ENCODE results near the gene RAD9B.
"Not testable (repeated sequence)": the region's sequence is repeated elsewhere in the genome, so short reads cannot be mapped to it uniquely, and the experiment has no call there.

Gene RAD9B

DNA sequence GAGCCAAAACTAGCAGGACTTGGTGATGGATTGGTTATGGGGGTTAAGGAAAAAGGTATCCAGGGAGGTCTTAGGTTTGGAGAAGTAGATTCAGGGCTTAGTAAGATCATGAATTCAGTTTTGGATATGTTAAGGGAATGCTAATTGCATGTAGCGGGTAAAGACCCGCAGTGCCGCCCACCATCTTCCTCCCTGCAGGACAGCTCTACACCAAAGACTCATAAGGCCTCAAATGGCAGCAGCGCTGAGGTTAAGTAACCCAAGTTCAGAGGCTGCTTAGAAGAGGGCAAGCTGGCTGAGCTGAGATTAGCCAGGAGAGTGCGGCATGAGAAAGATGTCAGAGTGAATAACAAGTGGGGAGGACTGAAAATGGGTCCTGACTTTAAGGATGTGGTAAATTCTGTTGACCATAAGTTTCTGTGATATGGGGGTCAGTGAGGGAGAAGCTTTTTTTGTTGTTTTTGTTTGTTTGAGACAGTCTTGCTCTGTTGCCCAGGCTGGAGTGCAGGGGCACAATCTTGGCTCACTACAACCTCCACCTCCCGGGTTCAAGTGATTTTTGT, 26.2 kb downstream of the RAD9B start:
- no peak for DNase-seq
- ATAC-seq: no peak

DNA sequence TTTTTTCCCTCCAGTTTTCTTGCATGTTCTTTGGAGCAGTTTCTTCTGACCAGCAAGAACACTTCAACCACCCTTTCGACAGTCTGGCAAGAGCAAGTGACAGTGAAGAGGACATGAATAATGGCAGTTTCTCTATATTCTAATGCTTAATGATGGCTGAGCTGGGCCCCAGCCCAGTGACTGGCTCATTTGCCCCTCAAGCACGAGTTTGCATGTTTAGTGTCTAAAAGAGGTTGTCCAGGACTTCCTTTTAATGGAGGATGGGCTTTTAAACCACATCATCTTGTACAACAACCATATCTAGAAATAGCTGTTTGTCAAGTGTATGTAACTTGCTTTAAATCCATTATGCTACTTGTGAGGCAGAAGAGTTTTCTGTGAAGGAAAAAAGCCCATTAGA, 28.4 kb downstream of the RAD9B start:
- ATAC-seq (no peak), DNase-seq (no peak)

DNA sequence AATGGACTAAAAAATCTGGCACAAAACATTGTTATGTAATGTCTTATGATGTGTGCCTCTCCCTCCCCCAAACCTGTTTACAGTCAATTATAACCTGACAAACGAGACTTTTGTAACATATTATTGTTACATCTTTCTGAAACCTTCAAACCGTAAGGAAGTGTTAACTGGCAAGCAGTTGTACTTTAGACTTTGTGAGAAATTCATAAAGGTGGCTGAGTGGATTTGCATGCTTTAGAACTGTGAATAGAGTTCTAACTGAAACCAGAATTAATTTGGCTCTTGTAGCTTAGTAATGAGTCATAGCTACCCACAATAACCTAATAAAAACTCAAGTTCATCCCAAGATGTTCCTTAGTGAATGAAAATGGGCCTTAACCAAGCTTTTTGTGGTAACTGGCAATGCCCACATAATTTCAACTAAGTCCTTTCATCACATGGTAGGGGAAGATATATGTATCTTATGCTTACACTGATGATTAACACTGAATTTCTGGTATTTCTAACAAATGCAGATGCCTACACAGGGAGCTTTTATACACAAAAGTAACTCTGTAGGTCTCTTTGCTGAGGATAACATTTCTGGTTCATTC, 29.7 kb downstream of the RAD9B start:
- DNase-seq: no peak
- peak; percentile 78 for ATAC-seq

DNA sequence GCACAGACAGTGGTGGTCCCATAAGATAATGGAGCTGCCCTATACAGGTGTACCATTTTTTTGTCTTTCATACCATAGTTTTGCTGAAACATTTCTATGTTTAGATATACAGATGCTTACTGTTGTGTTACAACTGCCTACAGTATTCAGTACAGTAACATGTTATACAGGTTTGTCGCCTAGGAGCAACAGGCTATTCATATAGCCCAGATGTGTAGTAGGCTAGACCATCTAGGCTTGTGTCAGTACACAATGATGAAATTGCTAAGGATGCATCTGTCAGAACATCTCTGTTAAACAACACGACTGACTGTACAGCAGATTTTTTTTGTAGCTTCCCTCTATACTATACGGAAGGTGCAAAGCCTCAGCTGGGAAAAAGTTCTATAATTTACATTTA, 30.5 kb downstream of the RAD9B start:
- DNase-seq (no peak), ATAC-seq (no peak)

DNA sequence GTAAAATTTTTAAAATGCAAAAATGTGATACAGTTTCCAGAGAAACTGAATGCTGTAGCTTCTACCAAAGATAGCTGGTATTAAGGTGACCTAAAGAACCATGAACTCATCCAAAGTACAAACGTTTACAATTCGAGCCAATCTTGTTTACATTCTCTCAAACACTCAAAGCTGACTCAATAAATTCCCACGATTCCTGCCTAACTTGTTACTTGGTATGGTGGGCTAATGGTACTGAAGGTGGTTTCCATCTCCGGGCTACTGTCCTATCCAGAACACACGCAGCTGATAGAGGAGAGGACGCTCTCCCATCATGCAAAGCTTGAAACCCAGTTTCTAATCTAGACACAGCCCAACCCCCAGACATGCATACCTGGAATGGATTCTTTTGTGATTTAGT, 31.5 kb downstream of the RAD9B start:
- DNase-seq (no peak), ATAC-seq (no peak)

DNA sequence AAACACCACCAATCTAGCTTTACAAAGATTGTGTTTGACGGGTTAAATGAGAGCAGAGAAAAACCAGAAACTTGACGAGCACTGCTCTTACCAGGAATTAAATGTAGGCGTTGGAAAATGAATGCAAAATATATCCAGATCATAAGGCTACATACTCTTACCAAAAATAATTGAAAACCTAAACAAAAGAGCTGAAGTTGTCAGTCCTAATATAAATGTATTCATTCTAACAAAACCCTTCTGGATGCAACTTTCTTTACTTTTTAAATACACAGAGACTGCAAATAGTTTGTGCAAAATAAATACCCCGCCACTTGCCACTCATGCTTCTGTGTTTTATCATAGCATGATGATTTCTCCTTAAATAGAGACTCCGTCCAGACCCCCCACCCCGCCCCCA, 32.7 kb downstream of the RAD9B start:
- ATAC-seq (no peak), DNase-seq (no peak)

DNA sequence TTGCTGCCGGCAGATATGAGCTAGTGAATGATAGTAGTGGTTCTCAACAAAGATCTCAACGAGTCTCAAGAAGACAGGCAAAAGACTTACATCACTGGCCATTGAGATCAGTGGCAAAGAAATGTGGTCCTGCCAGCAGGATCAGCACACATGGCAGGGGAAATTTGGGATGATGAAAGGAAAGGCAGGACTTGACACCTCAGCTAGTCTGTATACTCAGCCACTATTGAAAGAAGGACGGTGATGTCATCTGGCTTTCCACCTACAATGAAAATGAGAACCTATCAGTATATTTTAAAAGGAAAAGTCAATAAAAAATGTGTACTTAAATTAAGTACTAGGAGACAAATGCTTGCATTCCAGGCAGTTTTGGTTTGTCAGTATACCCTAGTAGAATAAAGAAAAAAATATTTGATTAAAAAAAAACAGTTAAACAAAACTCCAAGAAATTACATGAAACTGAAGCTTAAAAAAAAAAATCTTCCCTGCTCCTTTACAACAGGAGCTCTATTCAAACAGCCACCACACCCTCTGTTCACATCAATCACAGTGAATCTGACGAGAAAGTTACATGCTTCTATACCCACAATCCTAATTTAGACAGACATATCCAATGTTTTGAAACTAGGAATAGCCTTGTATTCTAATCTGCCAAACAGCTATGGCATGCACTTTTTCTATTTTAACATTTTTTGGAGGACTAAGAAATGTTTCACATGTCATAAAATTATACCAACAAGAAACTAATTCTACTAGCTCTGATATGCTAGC, 34.9 kb downstream of the RAD9B start:
- ATAC-seq: no peak
- no peak for DNase-seq

DNA sequence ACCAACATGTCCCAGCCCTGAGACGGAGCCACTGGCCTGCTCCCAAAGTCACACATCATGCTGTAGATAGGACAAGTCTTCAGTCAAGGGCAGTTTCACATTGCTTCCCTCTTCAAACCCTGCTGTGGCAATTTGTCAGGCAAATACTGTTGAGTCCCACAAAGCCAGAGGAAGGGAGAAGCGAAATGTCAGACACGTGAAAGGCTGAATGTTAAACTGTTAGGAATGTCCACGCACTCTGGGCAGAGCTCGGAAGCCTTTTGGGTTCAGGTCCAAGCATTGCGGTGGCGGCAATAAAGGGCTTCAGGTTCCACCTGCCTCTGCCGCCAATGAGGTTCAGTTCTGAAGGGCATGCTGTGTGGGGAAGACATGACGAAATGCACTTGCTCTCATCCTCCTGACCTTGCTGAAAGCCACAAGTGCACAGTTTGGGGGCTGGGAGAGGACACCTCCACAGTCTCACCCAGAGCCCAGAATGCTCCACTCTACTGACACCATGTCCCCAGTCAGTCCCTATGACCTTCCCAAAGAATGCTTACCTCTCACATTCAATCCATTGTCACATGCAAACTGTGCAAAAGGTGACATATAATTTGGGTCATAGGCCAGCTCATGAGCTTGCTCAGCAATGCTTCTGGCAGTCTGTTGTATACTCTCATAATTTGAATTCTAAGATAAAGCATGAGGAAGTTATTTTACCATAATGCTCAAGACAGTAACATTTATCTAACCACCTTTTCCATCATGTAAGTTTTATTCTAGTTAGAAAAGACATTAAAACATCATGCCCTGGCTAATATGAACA, 35.7 kb downstream of the RAD9B start:
- no peak for DNase-seq
- ATAC-seq: no peak

DNA sequence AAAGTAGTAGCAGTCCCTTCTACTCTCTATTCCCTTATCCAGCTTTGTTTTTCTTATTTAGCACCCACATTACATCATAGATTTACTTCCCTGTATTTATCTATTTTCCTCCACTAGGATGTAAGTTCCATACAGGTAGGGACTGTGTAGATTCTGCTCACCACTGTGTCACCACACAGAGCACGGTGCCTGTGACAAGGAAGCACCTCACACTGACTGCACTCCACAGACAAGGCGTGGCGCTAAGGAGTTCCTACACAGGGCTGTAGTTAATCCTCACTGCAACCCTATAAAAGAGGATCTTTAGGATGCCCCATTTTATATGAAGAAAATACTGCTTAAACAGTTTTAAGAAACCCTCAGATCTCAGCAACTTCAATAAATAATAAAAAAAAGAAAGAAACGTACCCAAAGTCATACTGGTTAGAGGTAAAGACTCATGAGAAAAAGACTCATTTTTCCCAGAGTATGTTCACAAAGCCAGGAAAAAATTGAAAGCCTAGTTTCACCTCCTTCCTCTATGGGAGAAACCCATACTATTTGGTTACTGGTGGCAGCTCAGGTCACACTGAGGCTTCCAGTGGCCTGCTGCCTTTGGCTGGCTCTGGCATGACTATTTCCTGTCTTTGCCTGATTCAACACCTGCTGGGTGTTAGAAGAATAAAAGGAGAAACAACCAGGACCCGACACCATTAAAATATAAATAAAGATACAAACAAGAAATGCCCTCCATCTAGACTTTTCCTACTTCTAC, 36.9 kb downstream of the RAD9B start:
- no peak for DNase-seq
- ATAC-seq: no peak

DNA sequence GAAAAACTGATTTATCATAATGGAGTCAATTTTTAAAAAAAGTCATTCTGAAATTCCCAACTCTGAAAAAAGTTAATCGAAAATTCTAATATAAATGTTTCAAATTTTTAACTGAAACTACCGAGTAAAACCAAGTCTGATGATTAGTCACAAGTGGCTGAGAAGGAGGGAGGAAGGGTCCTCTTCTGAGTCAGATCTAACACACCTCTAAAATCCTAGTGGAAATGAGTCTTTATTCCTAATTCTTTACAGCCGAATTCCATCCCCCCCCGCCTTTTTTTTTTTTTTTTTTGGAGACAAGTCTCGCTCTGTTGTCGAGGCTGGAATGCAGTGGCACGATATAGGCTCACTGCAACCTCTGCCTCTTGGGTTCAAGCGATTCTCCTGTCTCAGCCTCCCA, 37.9 kb downstream of the RAD9B start:
- ATAC-seq (no peak), DNase-seq (no peak)

DNA sequence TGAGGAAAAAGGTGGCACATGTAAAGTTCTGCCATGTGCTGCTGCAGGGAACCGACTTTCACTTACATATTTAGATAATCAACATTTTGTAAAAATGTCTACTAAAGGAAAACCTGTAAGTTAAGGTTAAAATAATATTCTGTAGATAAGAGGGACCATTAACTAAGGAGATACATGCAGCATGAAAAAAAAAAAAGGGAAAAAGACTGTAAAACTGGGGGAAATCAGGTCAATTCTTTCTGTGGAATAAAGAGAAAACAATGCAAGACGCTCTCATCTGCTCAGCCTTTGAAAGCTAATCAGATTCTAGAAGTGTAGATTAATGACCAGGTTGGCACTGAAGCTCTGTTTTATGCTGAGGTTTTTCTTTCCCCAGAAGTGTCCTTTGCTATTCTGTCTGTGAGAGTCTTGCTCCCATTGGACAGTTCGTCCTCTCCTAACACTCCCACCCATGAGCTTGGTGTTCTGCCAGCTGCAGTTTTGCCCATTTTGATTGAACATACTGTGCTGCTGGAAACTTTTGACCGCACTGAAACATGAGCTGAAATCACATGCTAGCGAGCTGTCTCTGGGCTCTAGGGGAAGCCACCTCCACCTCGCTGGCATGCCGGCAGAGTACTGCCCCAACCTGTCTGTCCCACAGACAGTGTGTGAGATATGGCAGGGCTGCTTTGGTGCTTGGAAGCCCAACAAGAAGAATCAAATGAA, 41.3 kb downstream of the RAD9B start:
- ATAC-seq (no peak), DNase-seq (no peak)

DNA sequence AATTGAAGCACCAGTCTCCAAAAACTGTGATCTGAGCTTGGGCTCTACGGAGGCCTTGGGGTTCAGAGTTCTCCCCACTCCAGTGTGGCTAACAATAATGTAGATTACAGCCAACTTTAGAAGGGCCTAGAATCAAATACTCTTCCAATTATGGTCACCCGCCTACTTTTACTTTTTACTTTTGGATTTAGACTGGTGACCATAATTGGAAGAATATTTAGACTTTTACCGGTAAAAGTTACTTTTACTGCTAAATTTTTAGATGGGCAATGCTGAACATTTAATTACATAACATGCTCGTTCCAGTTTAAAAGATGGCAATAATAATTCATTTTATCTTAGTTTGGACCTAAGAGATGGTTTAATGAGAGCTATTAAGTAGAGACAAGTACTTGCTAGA, 41.8 kb downstream of the RAD9B start:
- DNase-seq (no peak), ATAC-seq (no peak)

DNA sequence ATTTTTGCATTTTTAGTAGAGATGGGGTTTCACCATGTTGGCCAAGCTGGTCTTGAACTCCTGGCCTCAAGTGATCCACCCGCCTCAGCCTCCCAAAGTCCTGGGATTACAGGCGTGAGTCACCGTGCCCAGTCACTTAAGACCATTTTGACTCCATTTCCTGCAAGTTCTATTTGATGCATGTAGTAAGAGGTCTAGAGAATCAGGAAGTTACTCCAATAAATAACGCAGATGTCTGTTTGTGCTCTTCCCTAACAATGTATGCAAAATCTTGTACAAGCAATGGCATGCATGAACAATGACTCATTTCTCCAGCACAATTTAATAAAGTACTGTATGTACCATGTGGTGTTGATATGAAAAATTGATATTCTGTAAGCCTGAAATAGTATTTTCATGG, 43.1 kb downstream of the RAD9B start:
- not testable (repeated sequence) for ATAC-seq, DNase-seq

DNA sequence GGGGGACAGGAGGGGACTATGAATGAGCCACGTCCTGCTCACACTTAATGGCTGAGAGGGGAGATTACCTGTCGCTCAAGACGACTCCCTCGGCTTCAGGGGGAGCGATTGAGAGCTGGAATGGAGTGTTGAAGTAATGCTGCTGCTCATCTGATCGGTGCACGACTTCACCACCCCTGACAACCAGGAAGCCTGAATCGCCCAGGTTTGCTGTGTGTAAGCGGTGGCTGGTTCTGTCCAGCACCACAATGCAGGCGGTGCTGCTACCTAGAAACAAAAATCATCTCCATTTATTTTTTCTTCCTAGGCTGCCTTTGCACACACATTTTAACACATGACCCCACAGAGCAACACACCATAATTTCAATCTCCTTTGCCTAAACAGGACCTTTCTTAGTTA, 43.7 kb downstream of the RAD9B start:
- ATAC-seq: no peak
- no peak for DNase-seq

DNA sequence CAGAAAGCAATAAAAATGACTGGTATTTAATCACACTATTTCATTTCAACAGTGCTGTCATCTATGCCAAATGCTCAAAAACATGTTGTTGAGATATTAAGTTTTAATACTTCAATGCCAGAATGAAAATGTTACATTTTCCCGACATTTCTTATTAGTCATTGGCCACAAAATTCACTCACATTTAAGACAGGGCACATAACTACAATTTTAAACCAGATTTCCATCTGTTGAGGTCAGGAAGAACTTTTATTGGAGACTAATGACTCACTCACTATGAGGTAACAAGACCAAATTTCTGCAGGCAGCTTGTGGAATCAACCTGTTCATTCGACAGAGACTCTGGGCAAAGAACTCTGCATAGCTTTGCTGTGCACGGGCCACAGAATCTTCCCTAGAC, 44.2 kb downstream of the RAD9B start:
- ATAC-seq: peak; percentile 46
- no peak for DNase-seq

DNA sequence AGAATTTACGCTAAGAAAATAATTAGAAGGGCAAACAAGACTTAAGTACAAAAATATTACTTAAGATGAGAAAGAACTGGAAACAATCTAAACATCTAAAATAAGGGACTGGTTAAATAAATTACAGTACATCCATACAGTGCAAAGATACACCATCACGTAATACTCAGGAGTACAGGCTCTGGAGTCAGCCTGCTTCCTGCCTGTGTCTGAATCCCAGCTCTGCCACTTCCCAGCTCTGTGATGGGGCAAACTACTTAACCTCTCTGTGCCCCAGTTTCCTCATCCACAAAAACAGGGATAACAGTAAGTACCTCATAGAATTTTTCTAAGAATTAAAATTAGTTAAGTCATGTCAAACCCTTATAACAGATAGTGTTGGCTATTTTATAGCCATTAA, 45.0 kb downstream of the RAD9B start:
- ATAC-seq: no peak

DNA sequence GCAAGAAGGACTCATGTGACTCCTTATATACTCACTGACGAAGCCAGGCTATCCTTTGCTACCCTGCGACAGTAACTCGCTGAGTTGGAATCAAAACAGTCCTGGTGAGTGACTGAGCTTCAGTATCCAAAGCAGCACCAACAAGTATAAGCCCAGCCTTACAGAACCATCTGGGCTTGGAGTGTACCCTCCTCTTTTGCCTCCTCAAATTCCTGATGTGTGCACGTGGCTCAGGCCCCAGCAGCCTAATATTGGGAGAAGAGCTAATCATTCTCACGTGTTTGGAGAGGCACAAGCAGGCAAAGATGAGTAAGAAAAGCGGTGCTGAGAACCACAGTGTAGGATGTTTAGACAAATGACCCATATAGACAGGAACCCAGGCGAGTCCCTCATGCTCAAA, 46.5 kb downstream of the RAD9B start:
- DNase-seq (no peak), ATAC-seq (no peak)

More for the DNA sequence above, 45.0 kb downstream of the RAD9B start:
- no peak for DNase-seq

DNA sequence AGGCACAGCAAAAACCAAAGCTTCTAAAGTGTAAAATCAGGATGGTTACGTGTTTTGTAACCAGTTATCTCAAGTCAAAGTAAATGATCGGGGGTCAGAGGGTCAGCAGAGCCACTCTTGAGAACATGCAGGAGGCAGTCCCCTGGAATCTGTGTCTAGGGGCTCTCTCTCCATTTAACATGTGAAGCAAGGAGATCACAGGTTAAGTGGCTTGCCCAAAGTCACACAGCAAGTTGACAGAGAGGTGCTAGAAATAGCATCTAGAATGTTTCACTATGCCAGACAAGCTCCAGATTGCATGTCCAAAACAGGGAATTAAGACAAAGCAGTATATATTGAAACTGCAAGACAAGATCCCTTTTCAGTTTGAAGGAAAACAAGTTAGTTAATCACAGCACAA, 47.6 kb downstream of the RAD9B start:
- ATAC-seq (no peak), DNase-seq (no peak)

DNA sequence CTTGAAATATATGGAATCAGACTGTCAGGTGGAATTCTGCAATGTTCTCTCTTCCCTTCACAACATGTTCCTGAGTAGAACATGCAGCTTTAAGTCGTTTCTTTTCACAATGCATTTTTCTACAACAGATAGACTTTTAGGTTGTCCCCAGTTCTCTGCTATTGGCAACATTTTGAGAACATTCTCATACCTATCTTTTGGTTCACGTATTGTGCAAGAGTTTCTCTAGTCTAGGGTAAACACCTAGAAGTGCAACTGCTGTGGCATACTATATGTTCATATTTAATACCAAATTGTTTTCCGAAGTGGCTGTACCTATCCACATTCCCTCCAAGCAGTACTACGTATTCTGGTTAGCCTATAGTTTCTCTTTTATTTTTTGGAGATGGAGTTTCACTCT, 48.9 kb downstream of the RAD9B start:
- ATAC-seq (no peak), DNase-seq (no peak)

Measured in stimulated activated naive CD8-positive, alpha-beta T cell treated with anti-CD3 and anti-CD28 coated beads, Interleukin-15, Interleukin-2, amounts not matched to agents 100 U/mL and 50 U/mL, for 24 hours (primary cell).